RCC 7860 (cell line): Measurements from ENCODE around the gene RTP2.
"Not testable (repeated sequence)": the region's sequence is repeated elsewhere in the genome, so short reads cannot be mapped to it uniquely, and the experiment has no call there.

Experiments
- DNase-seq: peaks from one replicate; pipeline ENCODE4 v3.0.0-alpha.2; 2015; ENCODE audit warnings: low spot score
- FAIRE-seq: peaks from 2 replicates; lab custom pipeline; 2012; peaks lifted over from hg19 to GRCh38; lab: Jason Lieb, UNC

The RTP2 gene

DNA sequence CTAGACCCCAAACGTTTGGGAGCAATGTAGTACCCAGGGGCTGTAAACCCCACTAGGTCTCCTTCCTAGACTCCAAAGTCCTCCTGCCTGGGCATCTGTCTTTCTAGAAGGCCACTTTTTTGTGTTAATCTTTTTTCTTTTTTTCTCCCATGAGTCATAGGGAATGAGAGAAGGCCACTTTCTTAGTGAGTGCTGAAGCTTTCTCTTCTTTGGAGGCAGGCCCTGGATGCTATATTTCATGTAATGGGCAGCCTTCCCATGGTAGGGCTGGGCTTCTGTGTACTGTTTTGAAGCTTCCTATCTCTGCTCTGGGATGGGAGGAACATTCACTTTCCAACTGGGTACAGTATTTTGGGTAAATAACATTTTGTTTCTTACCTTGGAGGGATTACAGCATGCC is 15.2 kb upstream of the RTP2 start:
- FAIRE-seq: no peak
- DNase-seq: no peak

GRCh38 chr3:187714404-187714979 is 12.1 kb upstream of the RTP2 start:
- DNase-seq (peak; percentile 51), FAIRE-seq (peak; percentile 25)

DNA sequence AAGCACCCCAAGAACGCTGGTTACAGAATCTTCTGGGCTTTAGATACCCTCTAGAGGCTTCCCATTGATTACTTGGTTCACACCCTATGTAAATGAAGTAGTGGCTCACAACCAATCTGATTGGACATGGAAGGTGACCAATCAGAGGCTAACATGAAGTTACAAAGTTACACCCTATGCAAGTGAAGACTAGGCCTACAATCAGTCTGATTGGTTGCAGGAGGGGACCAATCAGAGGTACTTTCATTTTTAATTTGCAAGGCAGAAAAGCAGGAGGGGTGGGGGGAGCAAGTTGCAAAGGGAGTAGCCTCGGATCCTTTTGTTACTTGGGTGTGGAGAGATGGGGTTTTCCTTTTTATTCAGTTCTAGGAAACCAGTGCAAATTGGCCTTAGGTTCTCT is 11.1 kb upstream of the RTP2 start:
- DNase-seq: peak; percentile 16
- no peak for FAIRE-seq

DNA sequence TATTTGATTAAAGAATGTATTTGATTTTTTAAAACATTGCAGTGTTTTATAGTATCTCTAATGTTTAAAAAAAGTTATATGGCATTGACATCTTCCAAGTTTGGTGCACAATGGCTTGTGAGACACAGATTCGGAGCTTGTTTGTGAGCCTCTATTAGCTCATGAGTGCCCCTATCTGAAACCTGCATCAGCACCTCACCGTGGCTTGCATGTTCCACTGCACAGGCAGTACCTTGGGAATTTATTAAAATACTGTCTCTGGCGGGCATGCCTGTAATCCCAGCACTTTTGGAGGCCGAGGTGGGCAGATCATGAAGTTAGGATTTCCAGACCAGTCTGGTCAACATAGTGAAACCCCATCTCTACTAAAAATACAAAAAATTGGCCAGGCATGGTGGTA is 6.8 kb upstream of the RTP2 start:
- DNase-seq (no peak), FAIRE-seq (no peak)

GRCh38 chr3:187708696-187709095 is 6.3 kb upstream of the RTP2 start:
- DNase-seq (peak; percentile 10), FAIRE-seq (peak; percentile 77)

- no peak for FAIRE-seq
Measured at GRCh38 chr3:187706971-187707370, 4.6 kb upstream of the RTP2 start.

DNA sequence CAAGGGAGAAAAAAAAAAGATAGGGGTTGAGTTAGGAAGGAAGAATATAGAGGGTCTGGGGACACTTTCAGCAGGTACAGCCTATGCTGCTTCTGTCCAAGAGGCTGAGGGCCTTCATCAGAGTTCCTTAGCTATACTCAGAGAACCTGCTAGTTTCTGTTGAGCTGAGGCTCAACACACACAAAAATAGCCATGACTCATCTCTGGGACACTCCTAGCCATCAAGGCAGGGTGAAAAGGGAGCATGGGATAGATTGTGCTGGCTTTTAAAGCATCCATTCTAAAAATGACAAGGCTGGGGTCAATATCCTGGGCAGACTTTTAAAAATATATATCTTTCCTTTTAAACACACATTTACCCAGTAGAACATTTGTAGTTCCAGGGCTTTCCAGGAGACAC is 2.8 kb upstream of the RTP2 start:
- DNase-seq: no peak
- no peak for FAIRE-seq

More at GRCh38 chr3:187706971-187707370, 4.6 kb upstream of the RTP2 start:
- DNase-seq: no peak

- DNase-seq (no peak), FAIRE-seq (no peak)
Measured at GRCh38 chr3:187700249-187700648, 2.1 kb downstream of the RTP2 start.

GRCh38 chr3:187698499-187699399 is 3.6 kb downstream of the RTP2 start:
- DNase-seq (no peak), FAIRE-seq (no peak)

DNA sequence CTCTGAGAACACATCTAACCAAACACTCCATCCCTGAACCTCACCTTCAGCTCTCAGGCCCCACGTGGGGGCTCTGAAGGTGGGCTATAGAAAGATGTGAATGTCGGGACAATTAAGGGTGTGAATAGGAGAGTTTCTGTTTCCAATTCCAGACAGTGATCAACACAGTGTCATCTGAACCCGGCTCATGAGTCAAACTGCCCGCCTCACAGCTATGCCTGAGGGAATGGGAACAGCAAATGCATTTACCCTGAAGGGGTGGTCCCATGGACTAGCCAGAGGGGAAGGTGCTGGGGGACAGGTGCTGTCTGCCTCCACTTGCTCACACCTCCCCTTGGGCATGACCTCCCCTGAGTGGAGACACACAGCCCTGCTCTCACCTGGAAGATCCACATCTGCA is 6.3 kb downstream of the RTP2 start:
- FAIRE-seq (no peak), DNase-seq (no peak)

DNA sequence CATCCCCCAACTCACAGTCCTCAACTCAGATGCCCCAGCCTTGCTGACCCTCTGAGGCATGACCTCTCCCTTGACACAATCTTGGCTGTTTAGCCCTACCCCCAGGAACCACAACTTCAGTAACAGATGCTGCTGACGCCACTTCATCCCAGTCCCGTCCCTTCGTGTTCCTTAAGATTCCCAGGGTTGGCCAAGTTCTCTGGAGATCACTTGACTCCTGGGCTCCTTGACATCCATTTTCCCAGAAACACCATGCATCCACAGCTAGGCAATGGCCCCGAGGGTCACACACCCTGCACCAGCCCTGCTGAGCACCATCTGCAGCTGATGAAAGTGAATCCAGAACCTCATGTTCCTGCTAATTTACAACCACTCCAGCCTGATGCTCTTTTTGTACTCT is 6.9 kb downstream of the RTP2 start:
- no peak for FAIRE-seq
- no peak for DNase-seq

- DNase-seq (peak; percentile 78), FAIRE-seq (peak; percentile 74)
Measured at GRCh38 chr3:187694801-187695200, 7.6 kb downstream of the RTP2 start.

GRCh38 chr3:187693431-187693830 is 8.9 kb downstream of the RTP2 start:
- no peak for FAIRE-seq

GRCh38 chr3:187689984-187690383 is 12.4 kb downstream of the RTP2 start:
- no peak for FAIRE-seq
- no peak for DNase-seq

More at GRCh38 chr3:187693431-187693830, 8.9 kb downstream of the RTP2 start:
- DNase-seq: no peak

- no peak for FAIRE-seq
- no peak for DNase-seq
Measured at GRCh38 chr3:187686621-187687273, 15.6 kb downstream of the RTP2 start.

GRCh38 chr3:187685948-187686347 is 16.4 kb downstream of the RTP2 start:
- FAIRE-seq (no peak), DNase-seq (no peak)

DNA sequence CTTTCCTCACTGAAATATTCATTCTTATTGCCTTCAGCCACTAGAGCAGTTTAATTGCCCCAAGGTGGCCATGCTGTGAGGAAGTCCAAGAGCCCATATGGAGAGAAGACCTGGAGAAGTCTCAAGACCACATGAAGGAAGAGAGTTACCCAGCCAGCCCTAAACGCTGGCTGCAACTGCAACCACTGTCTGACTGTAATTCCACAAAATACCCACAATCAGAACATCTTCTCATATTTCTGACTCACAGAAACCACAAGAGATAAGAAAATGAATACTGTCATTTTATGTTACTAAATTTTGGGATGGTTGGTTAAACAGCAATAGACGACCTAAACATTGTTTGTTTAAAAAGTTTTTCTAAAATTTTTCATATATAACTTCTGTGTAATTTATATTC is 17.5 kb downstream of the RTP2 start:
- peak; percentile 88 for FAIRE-seq
- DNase-seq: peak; percentile 54

DNA sequence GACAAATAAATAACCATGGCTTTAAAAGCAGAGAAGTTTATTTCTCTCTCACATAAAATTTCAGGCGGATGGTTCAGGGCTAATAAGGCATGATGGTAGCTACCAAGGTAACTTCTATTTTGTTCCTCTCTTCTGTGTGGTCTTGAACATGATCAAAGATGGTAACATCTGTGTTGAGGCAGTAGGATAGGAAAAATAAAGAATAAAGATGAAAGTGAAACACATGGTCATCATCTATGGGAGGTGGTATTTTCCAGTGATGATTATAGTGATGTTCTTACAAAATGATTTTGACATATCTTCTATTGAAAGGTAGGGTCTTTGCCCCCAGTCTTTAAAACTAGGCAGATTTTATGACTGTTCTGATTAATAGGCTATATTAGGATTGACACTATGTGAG is 17.9 kb downstream of the RTP2 start:
- DNase-seq (no peak), FAIRE-seq (no peak)

DNA sequence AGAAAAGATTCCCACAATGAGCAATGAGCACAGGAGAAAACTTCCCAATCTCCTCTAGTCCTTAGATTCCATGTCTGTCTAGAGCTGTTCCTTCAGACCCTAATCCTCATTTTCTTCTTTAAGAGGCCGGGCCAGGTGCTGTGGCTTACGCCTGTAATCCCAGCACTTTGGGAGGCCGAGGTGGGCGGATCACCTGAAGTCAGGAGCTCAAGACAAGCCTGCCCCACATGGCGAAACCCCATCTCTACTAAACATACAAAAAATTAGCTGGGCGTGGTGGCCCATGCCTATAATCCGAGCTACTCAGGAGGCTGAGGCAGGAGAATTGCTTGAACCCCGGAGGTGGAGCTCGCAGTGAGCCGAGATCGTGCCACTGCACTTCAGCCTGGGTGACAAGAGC is 20.6 kb downstream of the RTP2 start:
- FAIRE-seq: not testable (repeated sequence)

GRCh38 chr3:187679638-187680396 is 22.5 kb downstream of the RTP2 start:
- FAIRE-seq (no peak), DNase-seq (peak; percentile 54)

More for the DNA sequence above, 20.6 kb downstream of the RTP2 start:
- DNase-seq: not testable (repeated sequence)

DNA sequence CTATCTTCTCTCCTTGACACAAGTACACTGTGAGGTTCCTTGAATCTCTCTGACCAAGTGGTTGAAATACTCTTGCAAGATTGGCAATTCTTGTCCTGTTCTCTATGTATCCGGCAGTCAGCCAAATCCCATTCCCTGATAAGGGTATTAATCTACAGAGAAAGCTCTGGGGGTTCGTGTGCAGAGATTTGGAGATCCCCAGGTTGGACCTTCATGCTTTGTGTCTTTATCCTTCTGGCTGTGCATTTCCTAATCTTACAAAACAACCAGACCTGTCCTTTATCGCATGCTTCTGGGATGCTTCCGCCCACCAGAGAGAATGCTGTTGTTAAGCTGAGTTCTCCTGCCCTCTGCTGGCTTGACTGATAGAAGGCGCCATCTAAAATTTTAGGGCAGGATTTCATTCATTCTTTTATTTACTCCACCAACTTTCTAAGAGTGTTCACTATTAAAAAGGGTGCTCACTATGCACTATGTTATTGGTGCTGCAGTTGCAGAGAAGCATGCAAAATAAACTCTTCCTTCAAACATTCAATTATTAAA is 23.6 kb downstream of the RTP2 start:
- peak; percentile 46 for DNase-seq
- peak; percentile 25 for FAIRE-seq
